Esophagus (tissue), 2 donors: ENCODE measurements around the gene ADAM8. TPM values are rescaled to one million over a fixed set of nuclear protein-coding genes. Genes with fewer than 3 reads are reported as not detected.

ENCODE experiments used
- polyA plus RNA-seq, 2 donors: library from polyadenylated mRNA; stranded (reverse); fragments of 200-250 nt; gene quantifications; one replicate each; pipeline ENCODE4 v1.2.3, GENCODE V29; 2013
- donor health status: healthy with polysubstance abuse.
- donor health status: Bipolar disorder and iron deficiency.

Gene ADAM8
- polyA plus RNA-seq, 2 donors: 2.4 to 2.6 TPM

Other genes starting within 250 kb of the ADAM8 start
- under 1 TPM; 0.01 to 0.04 TPM for gene ADGRA1, start 188.9 kb downstream of the ADAM8 start, polyA plus RNA-seq
- gene KNDC1, start 116.6 kb downstream of the ADAM8 start, polyA plus RNA-seq: under 1 TPM; 0.16 to 0.39 TPM
- not detected for gene UTF1, start 46.7 kb downstream of the ADAM8 start, polyA plus RNA-seq
- under 1 TPM; 0.12 to 0.37 TPM for gene VENTX, start 39.0 kb downstream of the ADAM8 start, polyA plus RNA-seq
- 10 to 100 TPM; 25.5 to 49.3 TPM for gene TUBGCP2, start 32.0 kb upstream of the ADAM8 start, polyA plus RNA-seq
- gene ZNF511, start 32.0 kb upstream of the ADAM8 start, polyA plus RNA-seq: 10 to 100 TPM; 28.4 to 41.7 TPM
- under 1 TPM; 0.05 to 0.12 TPM for gene CALY, start 60.0 kb upstream of the ADAM8 start, polyA plus RNA-seq
- not detected for gene PRAP1, start 70.5 kb upstream of the ADAM8 start, polyA plus RNA-seq
- gene FUOM, start 81.2 kb upstream of the ADAM8 start, polyA plus RNA-seq: 10 to 100 TPM in 1 of 2 donors, 1 to 10 TPM in 1; 10.0 to 11.7 TPM
- 100 to 1,000 TPM in 1 of 2 donors, 10 to 100 TPM in 1; 85.4 to 105 TPM for gene ECHS1, start 96.5 kb upstream of the ADAM8 start, polyA plus RNA-seq
- gene PAOX, start 102.4 kb upstream of the ADAM8 start, polyA plus RNA-seq: 10 to 100 TPM; 11.5 to 16.1 TPM
- 10 to 100 TPM; 36.7 to 44.4 TPM for gene MTG1, start 117.3 kb upstream of the ADAM8 start, polyA plus RNA-seq
- under 1 TPM; 0.11 to 0.33 TPM for gene SPRN, start 147.8 kb upstream of the ADAM8 start, polyA plus RNA-seq
- under 1 TPM; 0.31 to 0.90 TPM for gene SCART1, start 177.1 kb upstream of the ADAM8 start, polyA plus RNA-seq